ENCODE measurements around the gene TBC1D1. TPM values are rescaled to one million over a fixed set of nuclear protein-coding genes. Genes with fewer than 3 reads are reported as not detected.
A peak's percentile ranks its signal among the peaks of the same experiment; 100 is the strongest.

TBC1D1 gene
- total and polyA plus RNA-seq, 2 experiments from 2014 or later: 100.0 to 214 TPM

- H3K36me3 ChIP-seq: no peaks in the 10 kb centered on the region
- no peak overlapping the region for H3K4me3 ChIP-seq
- no peaks in the 10 kb centered on the region for H3K9me3 ChIP-seq (ENCODE audit: low read depth)
- no peaks in the 10 kb centered on the region for H3K4me1 ChIP-seq (ENCODE audit: low read depth)
- TF ChIP-seq CTCF (IDR thresholded peaks at IDR 0.05; ENCODE audit: low read depth, low read length): no peak
- no peaks in the 10 kb centered on the region for H3K27me3 ChIP-seq
- DNase-seq (ENCODE audit: low read depth in 1 of 2, low spot score in 1 of 2): no peak
- no peak overlapping the region for H3K27ac ChIP-seq
These were observed 283.1 kb downstream of the TBC1D1 start for GRCh38 chr4:38173935-38174518.

GRCh38 chr4:38174801-38175200, 283.9 kb downstream of the TBC1D1 start:
- Histone ChIP-seq H3K27ac (no peak overlapping the region), H3K4me3 (no peak overlapping the region), H3K9me3 (ENCODE audit: low read depth) (no peaks in the 10 kb centered on the region), H3K27me3 (no peaks in the 10 kb centered on the region), H3K36me3 (no peaks in the 10 kb centered on the region), H3K4me1 (ENCODE audit: low read depth) (no peaks in the 10 kb centered on the region)
- DNase-seq (ENCODE audit: low read depth in 1 of 2, low spot score in 1 of 2): no peak
- TF ChIP-seq CTCF (IDR thresholded peaks at IDR 0.05; ENCODE audit: low read depth, low read length): no peak

- H3K27me3 ChIP-seq: no peaks in the 10 kb centered on the region
- no peak for TF ChIP-seq CTCF (IDR thresholded peaks at IDR 0.05; ENCODE audit: low read depth, low read length)
- no peak for DNase-seq (ENCODE audit: low read depth in 1 of 2, low spot score in 1 of 2)
- no peak overlapping the region for H3K27ac ChIP-seq
- H3K4me1 ChIP-seq (ENCODE audit: low read depth): no peaks in the 10 kb centered on the region
- H3K36me3 ChIP-seq: no peaks in the 10 kb centered on the region
- H3K4me3 ChIP-seq: no peak overlapping the region
- H3K9me3 ChIP-seq (ENCODE audit: low read depth): no peaks in the 10 kb centered on the region
These were observed 285.3 kb downstream of the TBC1D1 start for GRCh38 chr4:38176165-38176564.

- DNase-seq (ENCODE audit: low read depth in 1 of 2, low spot score in 1 of 2): peak in 1 of 2 donors; percentile 86
- Histone ChIP-seq H3K4me1 (ENCODE audit: low read depth) (no peaks in the 10 kb centered on the region), H3K36me3 (no peaks in the 10 kb centered on the region), H3K27me3 (no peaks in the 10 kb centered on the region), H3K9me3 (ENCODE audit: low read depth) (no peaks in the 10 kb centered on the region), H3K4me3 (no peak overlapping the region), H3K27ac (no peak overlapping the region)
- TF ChIP-seq CTCF (IDR thresholded peaks at IDR 0.05; ENCODE audit: low read depth, low read length): no peak
These were observed 286.2 kb downstream of the TBC1D1 start for GRCh38 chr4:38177035-38177546.

- no peak overlapping the region for H3K4me3 ChIP-seq
- no peaks in the 10 kb centered on the region for H3K9me3 ChIP-seq (ENCODE audit: low read depth)
- H3K36me3 ChIP-seq: no peaks in the 10 kb centered on the region
- H3K27ac ChIP-seq: no peak overlapping the region
- no peaks in the 10 kb centered on the region for H3K4me1 ChIP-seq (ENCODE audit: low read depth)
- H3K27me3 ChIP-seq: no peaks in the 10 kb centered on the region
- DNase-seq (ENCODE audit: low read depth in 1 of 2, low spot score in 1 of 2): peak in 1 of 2 donors; percentile 83
- no peak for TF ChIP-seq CTCF (IDR thresholded peaks at IDR 0.05; ENCODE audit: low read depth, low read length)
These were observed 286.9 kb downstream of the TBC1D1 start for GRCh38 chr4:38177641-38178391.

All from cardiac muscle cell (in vitro differentiated cells and primary cell).